GM12875 (cell line): ENCODE data around the gene ACSF2.

Experiments
- H3K4me3 ChIP-seq: one replicate; pipeline ENCODE4 v1.5.1; 2011; ENCODE audit warnings: low read depth, low read length, control low read depth
- TF ChIP-seq, protein P1 (sequence below): IDR thresholded peaks from 2 replicates; pipeline ENCODE4 v1.5.1; 2011; ENCODE audit warnings: low read depth, mild to moderate bottlenecking, control low read depth, inconsistent platforms, low read length, moderate library complexity, borderline replicate concordance; ENCODE audit not compliant: insufficient read depth

Gene ACSF2

DNA sequence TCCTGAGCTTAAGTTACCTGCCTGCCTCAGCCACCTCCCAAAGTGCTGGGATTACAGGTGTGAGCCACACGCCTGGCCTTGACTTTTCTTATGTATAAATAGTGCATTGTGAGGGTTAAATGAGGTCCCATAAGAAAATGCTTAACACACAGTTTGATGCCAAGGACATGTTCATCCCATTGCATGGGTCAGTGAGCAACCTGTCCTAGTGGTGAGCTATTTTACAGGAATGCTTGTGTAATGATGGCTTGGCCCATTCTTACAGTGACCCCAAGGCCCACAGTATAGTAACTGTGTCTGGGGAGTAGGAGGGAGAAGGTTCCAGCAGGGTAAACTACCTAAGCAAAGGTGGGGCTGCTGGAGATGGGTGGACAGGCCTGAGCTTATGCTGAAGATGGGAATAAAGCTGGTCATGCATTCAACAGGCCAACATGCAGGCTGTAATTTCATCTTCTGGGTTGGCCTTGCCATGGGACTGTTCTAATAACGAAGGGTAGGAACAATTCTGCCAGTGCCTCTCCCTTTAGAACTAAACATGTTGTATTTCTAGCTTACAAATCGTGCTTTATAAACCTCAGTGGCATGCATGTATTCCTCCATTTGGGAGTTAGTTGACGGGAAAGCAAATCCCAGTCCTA is 6.2 kb downstream of the ACSF2 start:
- no peak overlapping the region for H3K4me3 ChIP-seq
- TF ChIP-seq, protein P1, sequence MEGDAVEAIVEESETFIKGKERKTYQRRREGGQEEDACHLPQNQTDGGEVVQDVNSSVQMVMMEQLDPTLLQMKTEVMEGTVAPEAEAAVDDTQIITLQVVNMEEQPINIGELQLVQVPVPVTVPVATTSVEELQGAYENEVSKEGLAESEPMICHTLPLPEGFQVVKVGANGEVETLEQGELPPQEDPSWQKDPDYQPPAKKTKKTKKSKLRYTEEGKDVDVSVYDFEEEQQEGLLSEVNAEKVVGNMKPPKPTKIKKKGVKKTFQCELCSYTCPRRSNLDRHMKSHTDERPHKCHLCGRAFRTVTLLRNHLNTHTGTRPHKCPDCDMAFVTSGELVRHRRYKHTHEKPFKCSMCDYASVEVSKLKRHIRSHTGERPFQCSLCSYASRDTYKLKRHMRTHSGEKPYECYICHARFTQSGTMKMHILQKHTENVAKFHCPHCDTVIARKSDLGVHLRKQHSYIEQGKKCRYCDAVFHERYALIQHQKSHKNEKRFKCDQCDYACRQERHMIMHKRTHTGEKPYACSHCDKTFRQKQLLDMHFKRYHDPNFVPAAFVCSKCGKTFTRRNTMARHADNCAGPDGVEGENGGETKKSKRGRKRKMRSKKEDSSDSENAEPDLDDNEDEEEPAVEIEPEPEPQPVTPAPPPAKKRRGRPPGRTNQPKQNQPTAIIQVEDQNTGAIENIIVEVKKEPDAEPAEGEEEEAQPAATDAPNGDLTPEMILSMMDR, result no peak

DNA sequence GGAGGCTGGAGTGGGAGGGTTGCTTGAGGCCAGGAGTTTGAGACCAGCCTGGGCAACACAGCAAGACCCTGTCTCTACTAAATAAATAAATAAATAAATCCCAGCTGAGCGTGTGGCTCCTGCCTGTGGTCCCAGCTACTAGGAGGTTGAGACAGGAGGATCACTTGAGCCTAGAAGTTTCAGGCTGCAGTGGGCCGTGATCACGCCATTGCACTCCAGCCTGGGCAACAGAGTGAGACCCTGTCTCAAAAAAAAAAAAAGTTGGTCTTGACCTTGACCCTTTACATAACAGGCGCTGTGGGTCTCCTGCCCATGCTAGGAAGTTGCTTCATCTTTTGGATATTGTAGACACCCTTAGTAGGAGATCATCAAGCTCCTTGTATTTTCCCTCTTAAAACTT is 11.4 kb downstream of the ACSF2 start:
- no peak overlapping the region for H3K4me3 ChIP-seq
- TF ChIP-seq, protein P1, result no peak

DNA sequence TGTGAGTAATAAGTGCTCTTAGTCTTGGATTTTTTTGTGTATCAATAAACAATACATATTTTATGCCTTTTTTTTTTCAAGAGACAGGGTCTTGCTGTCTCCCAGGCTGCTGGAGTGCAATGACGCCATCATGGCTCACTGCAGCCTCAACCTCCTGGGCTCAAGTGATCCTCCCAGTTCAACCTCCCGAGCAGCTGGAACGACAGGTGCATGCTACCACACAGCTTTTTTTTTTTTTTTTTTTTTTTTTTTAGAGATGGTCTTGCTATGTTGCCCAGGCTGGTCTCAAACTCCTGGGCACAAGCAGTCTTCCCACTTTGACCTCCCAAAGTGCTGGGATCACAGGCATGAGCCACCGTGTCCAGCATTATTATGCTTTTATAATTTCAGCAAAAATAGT is 13.0 kb downstream of the ACSF2 start:
- TF ChIP-seq, protein P1, result no peak

DNA sequence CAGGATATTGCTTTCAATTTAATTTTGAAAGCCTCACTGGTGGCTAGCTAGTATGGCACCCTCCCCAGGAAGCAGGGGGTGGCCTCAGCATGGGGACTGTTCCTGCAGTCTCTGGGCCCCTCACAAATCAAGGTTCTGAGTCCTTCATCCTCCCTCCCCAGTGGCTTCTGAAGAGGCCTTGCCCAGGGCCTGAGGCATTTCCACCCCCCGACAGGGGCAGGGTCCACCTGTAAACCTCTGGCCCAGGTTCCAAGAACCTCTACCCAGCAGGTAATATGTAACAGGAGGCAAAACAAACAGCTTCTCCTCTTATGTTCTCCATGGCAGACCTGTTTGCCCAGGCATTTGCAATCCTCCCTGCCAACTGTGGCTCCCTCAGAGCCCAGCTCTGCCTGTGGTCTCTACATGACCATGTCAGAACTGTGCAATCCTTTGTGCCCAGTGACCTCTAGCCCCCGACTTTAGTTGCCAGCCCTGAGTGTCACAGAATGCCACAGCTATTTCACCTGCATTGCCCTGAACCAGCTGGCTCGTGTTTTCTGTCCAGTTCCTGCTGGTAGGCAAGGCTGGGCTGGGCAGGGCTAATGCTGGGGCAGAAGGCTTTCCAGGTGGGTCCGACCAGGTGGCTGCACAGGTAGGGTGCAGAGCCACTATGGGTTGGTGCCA is 14.3 kb downstream of the ACSF2 start:
- H3K4me3 ChIP-seq, result no peak overlapping the region
- TF ChIP-seq, protein P1, result no peak

More for the DNA sequence above, 13.0 kb downstream of the ACSF2 start:
- no peak overlapping the region for H3K4me3 ChIP-seq

DNA sequence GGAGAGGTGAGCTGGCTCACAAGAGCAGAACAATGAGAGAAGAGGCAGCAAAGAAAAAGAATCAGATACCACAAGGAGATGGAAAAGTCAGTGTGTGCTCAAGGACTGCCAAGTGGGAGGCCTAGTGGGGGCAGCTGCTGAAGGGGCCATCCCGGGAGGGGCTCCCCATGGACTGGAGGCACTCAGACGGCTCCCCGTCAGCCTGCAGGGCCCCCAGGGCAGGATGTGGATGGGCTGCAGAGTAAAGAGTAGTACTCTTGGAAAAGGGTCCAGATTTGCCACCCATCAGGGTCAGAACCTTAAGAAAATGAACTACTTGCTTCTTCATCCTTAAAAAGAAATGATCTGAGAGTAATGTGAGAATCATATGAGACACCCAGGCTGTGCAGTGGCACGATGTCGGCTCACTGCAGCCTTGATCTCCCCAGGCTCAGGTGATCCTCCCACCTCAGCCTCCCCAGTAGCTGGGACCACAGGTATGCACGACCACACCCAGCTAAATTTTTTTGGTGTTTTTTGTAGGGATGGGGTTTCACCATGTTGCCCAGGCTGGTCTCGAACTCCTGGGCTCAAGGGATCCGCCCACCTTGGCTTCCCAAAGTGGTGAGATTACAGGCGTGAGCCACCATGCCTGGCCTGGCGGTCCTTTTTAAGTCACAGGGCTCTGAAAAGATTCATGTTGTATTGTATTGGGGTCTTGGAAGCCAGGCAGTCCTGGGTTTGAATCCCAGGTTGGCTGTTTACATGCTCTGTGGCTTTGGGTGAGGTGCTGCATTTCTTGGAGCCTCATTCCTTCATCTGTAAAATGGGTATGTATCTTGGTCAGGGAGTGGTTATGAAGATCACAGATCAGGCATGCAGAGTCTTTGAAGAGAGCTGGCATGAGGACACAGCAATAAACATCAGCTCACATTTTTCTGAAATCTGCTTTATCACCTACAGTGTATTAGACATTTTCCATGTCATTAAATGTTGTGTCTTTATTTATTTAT is 15.1 kb downstream of the ACSF2 start:
- H3K4me3 ChIP-seq, result no peak overlapping the region
- TF ChIP-seq, protein P1, result no peak

DNA sequence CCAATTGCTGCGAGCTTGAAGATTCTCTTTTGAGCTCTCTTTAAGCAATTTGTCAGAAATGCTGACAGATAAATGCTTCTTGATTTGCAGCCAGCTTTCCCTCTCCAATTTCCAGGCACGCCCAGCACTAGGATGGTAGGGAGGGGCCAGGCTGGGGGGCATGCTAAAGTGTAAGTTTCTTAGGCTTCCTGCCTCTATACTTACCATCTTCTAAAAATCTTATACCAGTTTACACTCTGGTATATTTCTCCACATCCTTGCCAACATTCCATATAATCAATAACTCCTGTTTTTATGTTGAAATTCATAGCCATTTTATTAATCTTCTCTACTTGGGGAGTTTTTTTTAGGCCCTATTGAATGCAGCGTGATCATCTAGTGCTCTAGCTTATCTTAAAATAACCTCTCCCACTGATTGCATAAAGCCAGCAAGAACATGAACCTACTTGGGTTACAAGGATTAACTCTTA is 17.5 kb downstream of the ACSF2 start:
- TF ChIP-seq, protein P1, result no peak
- H3K4me3 ChIP-seq, result no peak overlapping the region
